AML-193 (cell line): ENCODE results near the gene TRIP4.

Source experiments
- DNase-seq, 2 experiments: peaks; one replicate each; lab custom pipeline; 2025; lab: John Stamatoyannopoulos, UW

Gene TRIP4

GRCh38 chr15:64447536-64448315 lies 60.1 kb downstream of the TRIP4 start:
- peak; percentile 26 to 55 for DNase-seq

- no peak for DNase-seq
Measured at GRCh38 chr15:64452988-64453688, 65.5 kb downstream of the TRIP4 start.

GRCh38 chr15:64453689-64454037 lies 66.0 kb downstream of the TRIP4 start:
- no peak for DNase-seq

- no peak for DNase-seq
Measured at GRCh38 chr15:64454282-64454681, 66.6 kb downstream of the TRIP4 start.

- peak; percentile 80 to 89 for DNase-seq
Measured at GRCh38 chr15:64455961-64456371, 68.3 kb downstream of the TRIP4 start.

GRCh38 chr15:64456634-64457108 lies 69.0 kb downstream of the TRIP4 start:
- peak in 1 of 2 experiments; percentile 21 for DNase-seq

GRCh38 chr15:64459066-64459781 lies 71.6 kb downstream of the TRIP4 start:
- no peak for DNase-seq

GRCh38 chr15:64460206-64460723 lies 72.6 kb downstream of the TRIP4 start, which contains the start of gene ZNF609:
ZNF609 (plus strand) TSS chr15:64460578; CDS start chr15:64499420, 38,842 bp downstream.
- DNase-seq = peak; percentile 67 to 71

GRCh38 chr15:64460724-64461720 lies 73.4 kb downstream of the TRIP4 start:
- peak; percentile 47 to 54 for DNase-seq

- no peak for DNase-seq
Measured at GRCh38 chr15:64461721-64462162, 74.1 kb downstream of the TRIP4 start.

GRCh38 chr15:64462492-64462891 lies 74.9 kb downstream of the TRIP4 start:
- no peak for DNase-seq

GRCh38 chr15:64464276-64465005 lies 76.8 kb downstream of the TRIP4 start:
- DNase-seq = no peak

GRCh38 chr15:64466408-64467141 lies 78.9 kb downstream of the TRIP4 start:
- no peak for DNase-seq

- no peak for DNase-seq
Measured at GRCh38 chr15:64472161-64472560, 84.5 kb downstream of the TRIP4 start.

- no peak for DNase-seq
Measured at GRCh38 chr15:64474846-64475245, 87.2 kb downstream of the TRIP4 start.

- no peak for DNase-seq
Measured at GRCh38 chr15:64476550-64476949, 88.9 kb downstream of the TRIP4 start.

- no peak for DNase-seq
Measured at GRCh38 chr15:64478863-64479262, 91.2 kb downstream of the TRIP4 start.

GRCh38 chr15:64480891-64481290 lies 93.3 kb downstream of the TRIP4 start:
- DNase-seq = no peak

GRCh38 chr15:64483749-64484148 lies 96.1 kb downstream of the TRIP4 start:
- DNase-seq = no peak

GRCh38 chr15:64485796-64486195 lies 98.2 kb downstream of the TRIP4 start:
- DNase-seq = no peak
